WERI-Rb-1 (cell line): ENCODE data around the gene CA7.
A peak's percentile ranks its signal among the peaks of the same experiment; 100 is the strongest.
"Not testable (repeated sequence)": the region's sequence is repeated elsewhere in the genome, so short reads cannot be mapped to it uniquely, and the experiment has no call there.

Experiments used
- DNase-seq: peaks from one replicate; pipeline ENCODE4 v3.0.0-alpha.2; 2020
- H3K27ac ChIP-seq: fragments of 250-450 bp; sonication (Bioruptor Pico); 2 replicates; pipeline ENCODE4 v1.5.1; 2020; ENCODE audit warnings: mild to moderate bottlenecking, moderate library complexity
- H3K27me3 ChIP-seq: fragments of 250-450 bp; sonication (Bioruptor Pico); 2 replicates; pipeline ENCODE4 v1.5.1; 2021; ENCODE audit warnings: mild to moderate bottlenecking, low read depth, moderate library complexity; ENCODE audit not compliant: insufficient read depth, severe bottlenecking
- H3K36me3 ChIP-seq: fragments of 250-450 bp; sonication (Bioruptor Pico); 2 replicates; pipeline ENCODE4 v1.5.1; 2020; ENCODE audit warnings: mild to moderate bottlenecking, moderate library complexity
- H3K4me3 ChIP-seq: 2 replicates; pipeline ENCODE4 v1.5.1; 2011; ENCODE audit warnings: low read depth, mild to moderate bottlenecking, control low read depth, low read length
- H3K9me3 ChIP-seq: fragments of 250-450 bp; sonication (Bioruptor Pico); 2 replicates; pipeline ENCODE4 v1.5.1; 2021; ENCODE audit warnings: mild to moderate bottlenecking, moderate library complexity; ENCODE audit not compliant: severe bottlenecking
- TF ChIP-seq, protein P1 (sequence below): IDR thresholded peaks from 2 replicates; pipeline ENCODE4 v1.5.1; 2011; ENCODE audit warnings: low read depth, mild to moderate bottlenecking, control low read depth, inconsistent platforms, low read length

The CA7 gene

DNA sequence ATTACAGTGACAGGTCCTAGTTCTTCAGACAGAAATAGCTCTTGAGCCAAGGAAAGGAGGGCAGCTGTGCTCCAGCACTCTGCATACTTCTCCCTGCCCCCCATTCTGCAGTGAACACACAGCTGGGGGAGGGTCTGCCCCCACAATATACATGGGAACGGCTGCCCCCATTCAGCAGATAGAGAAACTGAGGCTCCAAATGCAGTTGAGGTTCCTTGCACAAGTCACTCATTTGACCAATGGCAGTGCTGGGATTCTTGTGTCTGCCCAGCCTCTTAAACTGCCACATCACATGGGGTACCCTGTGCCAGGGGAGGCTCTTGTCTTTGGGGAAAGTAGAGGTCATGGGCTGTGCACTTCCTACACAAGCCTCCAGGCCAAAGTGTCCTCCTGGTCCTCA lies 25.2 kb downstream of the CA7 start:
- no peaks in the 10 kb centered on the region for H3K9me3 ChIP-seq
- TF ChIP-seq, protein P1, sequence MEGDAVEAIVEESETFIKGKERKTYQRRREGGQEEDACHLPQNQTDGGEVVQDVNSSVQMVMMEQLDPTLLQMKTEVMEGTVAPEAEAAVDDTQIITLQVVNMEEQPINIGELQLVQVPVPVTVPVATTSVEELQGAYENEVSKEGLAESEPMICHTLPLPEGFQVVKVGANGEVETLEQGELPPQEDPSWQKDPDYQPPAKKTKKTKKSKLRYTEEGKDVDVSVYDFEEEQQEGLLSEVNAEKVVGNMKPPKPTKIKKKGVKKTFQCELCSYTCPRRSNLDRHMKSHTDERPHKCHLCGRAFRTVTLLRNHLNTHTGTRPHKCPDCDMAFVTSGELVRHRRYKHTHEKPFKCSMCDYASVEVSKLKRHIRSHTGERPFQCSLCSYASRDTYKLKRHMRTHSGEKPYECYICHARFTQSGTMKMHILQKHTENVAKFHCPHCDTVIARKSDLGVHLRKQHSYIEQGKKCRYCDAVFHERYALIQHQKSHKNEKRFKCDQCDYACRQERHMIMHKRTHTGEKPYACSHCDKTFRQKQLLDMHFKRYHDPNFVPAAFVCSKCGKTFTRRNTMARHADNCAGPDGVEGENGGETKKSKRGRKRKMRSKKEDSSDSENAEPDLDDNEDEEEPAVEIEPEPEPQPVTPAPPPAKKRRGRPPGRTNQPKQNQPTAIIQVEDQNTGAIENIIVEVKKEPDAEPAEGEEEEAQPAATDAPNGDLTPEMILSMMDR, result no peak
- no peak overlapping the region for H3K27ac ChIP-seq
- DNase-seq, result no peak
- no peak overlapping the region for H3K4me3 ChIP-seq
- H3K36me3 ChIP-seq, result no peaks in the 10 kb centered on the region
- H3K27me3 ChIP-seq, result no peaks in the 10 kb centered on the region

DNA sequence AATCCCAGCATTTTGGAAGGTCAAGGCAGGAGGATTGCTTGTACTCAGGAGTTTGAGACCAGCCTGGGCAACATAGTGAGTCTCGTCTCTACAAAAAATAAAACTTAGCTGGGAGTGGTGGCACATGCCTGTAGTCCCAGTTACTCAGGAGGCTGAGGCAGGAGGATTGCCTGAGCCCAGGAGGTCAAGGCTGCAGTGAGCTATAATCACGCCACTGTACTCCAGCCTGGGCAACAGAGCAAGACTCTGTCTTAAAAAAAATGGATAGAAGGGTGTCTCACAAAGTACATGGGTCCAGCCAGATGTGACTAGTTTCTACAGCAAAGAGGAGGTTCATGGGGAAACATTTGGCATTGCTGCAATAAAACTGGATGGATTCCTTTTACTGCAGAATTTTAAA lies 27.1 kb downstream of the CA7 start:
- not testable (repeated sequence) for H3K27me3 ChIP-seq, H3K27ac ChIP-seq, H3K9me3 ChIP-seq, DNase-seq, H3K4me3 ChIP-seq, H3K36me3 ChIP-seq

DNA sequence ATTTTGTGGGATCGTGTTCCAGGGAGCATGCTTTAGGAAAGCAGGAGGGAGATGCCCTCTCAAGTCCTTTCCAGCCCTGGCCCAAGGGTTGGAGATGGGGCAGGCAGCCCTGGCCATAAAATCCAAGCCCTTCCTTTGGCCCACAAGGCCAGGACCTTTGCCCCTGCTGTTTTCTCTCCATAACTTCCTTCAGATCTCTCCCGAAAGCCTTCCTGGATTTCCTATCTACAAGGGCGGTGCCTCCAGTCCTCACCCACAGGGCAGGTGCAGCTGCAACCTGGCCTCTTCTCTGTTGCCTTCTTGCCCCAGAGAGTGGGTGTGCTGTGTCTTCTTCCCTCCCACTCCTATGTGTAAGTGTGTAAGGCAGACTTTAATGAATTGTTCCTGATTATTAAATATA lies 27.6 kb downstream of the CA7 start:
- H3K27ac ChIP-seq, result no peak overlapping the region
- TF ChIP-seq, protein P1, result no peak
- no peaks in the 10 kb centered on the region for H3K9me3 ChIP-seq
- no peaks in the 10 kb centered on the region for H3K27me3 ChIP-seq
- no peaks in the 10 kb centered on the region for H3K36me3 ChIP-seq
- no peak for DNase-seq
- no peak overlapping the region for H3K4me3 ChIP-seq

DNA sequence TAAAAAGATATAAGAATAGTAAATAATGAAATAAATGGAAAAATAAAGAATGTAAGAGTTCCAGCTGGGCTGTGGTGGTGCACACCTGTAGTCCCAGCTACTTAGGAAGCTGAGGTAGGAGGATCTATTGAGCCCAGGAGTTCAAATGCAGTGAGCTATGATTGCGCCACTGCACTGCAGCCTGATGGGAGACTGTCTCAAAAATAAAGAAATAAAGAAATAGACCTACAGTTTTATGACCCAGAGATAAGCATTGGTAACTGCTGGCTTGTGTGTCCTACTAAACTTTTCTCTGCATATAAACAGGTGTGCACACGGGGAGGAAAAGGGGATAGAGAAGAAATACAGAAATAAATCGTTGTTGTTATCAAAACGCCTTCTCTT lies 28.3 kb downstream of the CA7 start:
- no peak for DNase-seq
- H3K27ac ChIP-seq, result no peak overlapping the region
- H3K4me3 ChIP-seq, result peak overlapping the region; percentile 5
- H3K27me3 ChIP-seq, result no peaks in the 10 kb centered on the region
- TF ChIP-seq, protein P1, result no peak
- no peaks in the 10 kb centered on the region for H3K9me3 ChIP-seq
- no peaks in the 10 kb centered on the region for H3K36me3 ChIP-seq

DNA sequence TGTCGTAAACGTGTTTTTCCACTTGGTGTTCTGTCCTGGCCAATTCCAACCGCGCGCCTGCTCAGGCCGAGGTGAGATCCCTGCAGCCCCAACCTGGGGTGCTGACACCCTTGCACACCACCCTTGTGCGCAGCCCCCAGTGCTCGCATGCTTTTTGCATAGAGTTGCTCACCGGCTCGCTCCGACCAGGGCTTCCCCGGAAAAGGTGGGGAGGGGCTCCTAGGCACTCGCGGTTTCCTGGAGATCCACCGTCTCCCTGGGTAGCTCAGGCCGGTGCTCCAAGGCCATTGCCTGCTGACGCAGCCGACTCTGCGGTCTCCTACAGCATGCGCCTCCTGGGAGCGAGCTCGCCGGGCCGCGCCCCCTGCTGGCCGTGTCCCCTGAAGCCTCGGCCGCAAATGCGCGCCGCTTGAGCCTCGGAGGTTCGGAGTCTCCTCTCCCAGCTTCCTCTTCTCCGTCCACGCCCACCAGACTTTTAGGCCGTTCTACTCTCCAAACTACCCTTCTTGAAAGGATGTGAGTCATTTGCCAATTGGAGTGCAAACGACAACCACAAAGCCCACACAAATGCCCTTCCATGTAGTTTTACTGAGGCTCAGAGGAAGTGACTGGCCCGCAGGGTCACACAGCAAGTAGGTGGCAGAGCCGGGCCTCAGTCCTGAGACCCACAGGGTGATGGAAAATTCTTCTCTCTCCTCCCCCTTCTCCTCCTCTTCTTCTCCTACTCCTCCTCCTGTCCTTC lies 28.9 kb downstream of the CA7 start:
- peak overlapping the region; percentile 5 for H3K4me3 ChIP-seq
- TF ChIP-seq, protein P1, result peak; percentile 94
- peak; percentile 89 for DNase-seq
- H3K27ac ChIP-seq, result no peak overlapping the region
- H3K27me3 ChIP-seq, result no peaks in the 10 kb centered on the region
- no peaks in the 10 kb centered on the region for H3K36me3 ChIP-seq
- no peaks in the 10 kb centered on the region for H3K9me3 ChIP-seq

DNA sequence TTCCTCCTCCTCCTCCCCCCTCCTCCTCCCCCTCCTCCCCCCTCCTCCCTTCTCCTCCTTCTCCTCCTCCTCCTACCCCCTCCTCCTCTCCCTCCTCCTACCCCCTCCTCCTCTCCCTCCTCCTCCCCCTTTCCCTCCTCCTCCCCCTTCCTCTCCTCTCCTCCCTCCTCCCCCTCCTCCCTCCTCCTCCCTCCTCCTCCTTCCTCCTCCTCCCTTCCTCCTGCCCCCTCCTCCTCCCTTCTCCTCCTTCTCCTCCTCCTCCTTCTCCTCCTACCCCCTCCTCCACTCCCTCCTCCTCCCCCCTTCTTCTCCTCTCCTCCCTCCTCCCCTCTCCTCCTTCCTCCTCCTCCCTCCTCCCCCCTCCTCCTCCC lies 29.5 kb downstream of the CA7 start:
- TF ChIP-seq, protein P1, result no peak
- Histone ChIP-seq H3K27ac (no peak overlapping the region), H3K9me3 (no peaks in the 10 kb centered on the region), H3K4me3 (no peak overlapping the region), H3K27me3 (no peaks in the 10 kb centered on the region), H3K36me3 (no peaks in the 10 kb centered on the region)
- DNase-seq, result no peak
